ENCODE results near the gene UGT3A2.
A peak's percentile ranks its signal among the peaks of the same experiment; 100 is the strongest.

Gene UGT3A2

GRCh38 chr5:36066540-36067210 lies at the start of gene UGT3A2:
Gene UGT3A2, minus strand, starts transcription at chr5:36066882. Its CDS starts 93 bp downstream, at chr5:36066789.
- no peak for DNase-seq (ENCODE audit: low read depth in 3 of 3)

GRCh38 chr5:36111238-36111637 lies 44.6 kb upstream of the UGT3A2 start:
- no peak for DNase-seq (ENCODE audit: low read depth in 3 of 3)

- DNase-seq (ENCODE audit: low read depth in 3 of 3), result no peak
Observed at GRCh38 chr5:36108758-36109460, 42.2 kb upstream of the UGT3A2 start.

GRCh38 chr5:36105819-36106218 lies 39.1 kb upstream of the UGT3A2 start:
- DNase-seq (ENCODE audit: low read depth in 3 of 3), result no peak

- DNase-seq (ENCODE audit: low read depth in 3 of 3), result no peak
Observed at GRCh38 chr5:36099748-36100147, 33.1 kb upstream of the UGT3A2 start.

GRCh38 chr5:36096486-36096885 lies 29.8 kb upstream of the UGT3A2 start:
- no peak for DNase-seq (ENCODE audit: low read depth in 3 of 3)

GRCh38 chr5:36089989-36090388 lies 23.3 kb upstream of the UGT3A2 start:
- DNase-seq (ENCODE audit: low read depth in 3 of 3), result no peak

GRCh38 chr5:36079200-36079781 lies 12.6 kb upstream of the UGT3A2 start:
- peak in 1 of 3 donors; percentile 8 for DNase-seq (ENCODE audit: low read depth in 3 of 3)

GRCh38 chr5:36078430-36078829 lies 11.7 kb upstream of the UGT3A2 start:
- no peak for DNase-seq (ENCODE audit: low read depth in 3 of 3)

- DNase-seq (ENCODE audit: low read depth in 3 of 3), result no peak
Observed at GRCh38 chr5:36073595-36074216, 7.0 kb upstream of the UGT3A2 start.

GRCh38 chr5:36070687-36071571 lies 4.2 kb upstream of the UGT3A2 start:
- DNase-seq (ENCODE audit: low read depth in 3 of 3), result no peak

- DNase-seq (ENCODE audit: low read depth in 3 of 3), result no peak
Observed at GRCh38 chr5:36068751-36069281, 2.1 kb upstream of the UGT3A2 start.

- no peak for DNase-seq (ENCODE audit: low read depth in 3 of 3)
Observed at GRCh38 chr5:36066001-36066539, 612 bp downstream of the UGT3A2 start.

GRCh38 chr5:36060420-36060887 lies 6.2 kb downstream of the UGT3A2 start:
- DNase-seq (ENCODE audit: low read depth in 3 of 3), result no peak

- no peak for DNase-seq (ENCODE audit: low read depth in 3 of 3)
Observed at GRCh38 chr5:36059571-36060419, 6.9 kb downstream of the UGT3A2 start.

GRCh38 chr5:36058776-36059175 lies 7.9 kb downstream of the UGT3A2 start:
- DNase-seq (ENCODE audit: low read depth in 3 of 3), result no peak

- DNase-seq (ENCODE audit: low read depth in 3 of 3), result no peak
Observed at GRCh38 chr5:36057386-36057785, 9.3 kb downstream of the UGT3A2 start.

- DNase-seq (ENCODE audit: low read depth in 3 of 3), result no peak
Observed at GRCh38 chr5:36056422-36056821, 10.3 kb downstream of the UGT3A2 start.

GRCh38 chr5:36055984-36056383 lies 10.7 kb downstream of the UGT3A2 start:
- no peak for DNase-seq (ENCODE audit: low read depth in 3 of 3)

- DNase-seq (ENCODE audit: low read depth in 3 of 3), result no peak
Observed at GRCh38 chr5:36054647-36055046, 12.0 kb downstream of the UGT3A2 start.

Data from stimulated activated CD4-positive, alpha-beta T cell treated with anti-CD3 and anti-CD28 coated beads, TNF-alpha, amount 100 ng/mL, for 48 hours (primary cell).